HG02970 (cell line): Measurements from ENCODE around the gene ALS2.

ENCODE experiments used
- ATAC-seq: cut with Tn5 transposase; IDR thresholded peaks from one replicate; pipeline ENCODE4 v1.9.1; 2021; ENCODE audit warnings: mild to moderate bottlenecking, moderate library complexity, moderate number of reproducible peaks; ENCODE audit not compliant: unreplicated experiment, low FRiP score

Gene ALS2

DNA sequence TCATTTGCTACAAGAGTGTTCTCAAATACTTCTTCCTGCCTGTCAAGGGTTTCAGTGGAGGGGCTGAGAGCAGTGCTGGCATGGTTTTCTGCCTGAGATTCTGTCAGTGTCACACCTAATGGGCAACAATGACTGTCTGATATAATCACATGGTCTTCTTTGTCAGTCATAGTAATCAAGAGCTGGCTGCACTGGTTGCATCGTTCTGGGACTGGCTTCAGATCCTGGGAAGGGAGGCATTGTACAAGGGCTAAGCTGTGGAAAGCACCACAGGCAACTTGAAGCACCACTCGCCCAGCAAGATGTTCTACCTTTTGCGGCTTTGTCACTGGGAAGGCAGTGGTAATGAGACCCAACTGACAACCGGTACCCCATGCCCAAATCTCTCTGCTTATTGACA, 19.6 kb downstream of the ALS2 start:
- ATAC-seq = no peak

DNA sequence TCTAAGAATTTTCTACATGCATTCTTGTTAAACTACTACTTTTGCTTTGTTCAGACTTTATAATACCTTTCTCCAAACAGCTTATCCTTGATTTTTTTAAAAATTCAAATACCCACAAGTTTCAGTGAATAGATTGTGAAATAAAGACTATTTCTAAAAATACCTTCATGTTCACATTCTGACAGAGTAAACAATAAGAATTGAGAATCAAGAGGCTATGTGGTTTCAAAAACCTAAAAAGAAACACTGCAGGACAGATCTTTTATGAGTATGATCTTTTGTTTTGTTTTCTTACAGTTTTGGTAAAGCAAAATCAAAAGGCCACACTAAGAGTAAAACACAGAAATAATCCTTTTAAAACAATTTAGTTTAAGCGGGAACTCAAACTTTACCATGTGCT, 21.2 kb downstream of the ALS2 start:
- ATAC-seq = no peak

DNA sequence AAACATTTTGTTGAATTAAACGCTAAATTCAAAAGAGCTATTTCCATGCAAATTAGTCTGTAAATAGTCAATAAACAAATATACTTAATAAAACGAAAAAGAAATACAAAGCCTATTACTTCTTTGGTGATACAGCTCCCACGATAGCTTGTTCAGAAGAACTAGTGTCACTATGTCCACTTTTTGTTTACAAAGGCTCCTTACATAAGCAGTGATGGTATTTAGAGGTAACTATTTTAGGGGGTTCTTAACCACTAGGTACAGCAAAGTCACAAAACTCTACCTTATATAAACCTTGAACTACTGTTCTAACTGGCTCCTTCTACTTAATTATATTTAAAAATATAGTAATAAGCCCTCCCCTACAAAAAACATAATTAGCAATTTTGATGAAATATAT, 21.9 kb downstream of the ALS2 start:
- no peak for ATAC-seq

DNA sequence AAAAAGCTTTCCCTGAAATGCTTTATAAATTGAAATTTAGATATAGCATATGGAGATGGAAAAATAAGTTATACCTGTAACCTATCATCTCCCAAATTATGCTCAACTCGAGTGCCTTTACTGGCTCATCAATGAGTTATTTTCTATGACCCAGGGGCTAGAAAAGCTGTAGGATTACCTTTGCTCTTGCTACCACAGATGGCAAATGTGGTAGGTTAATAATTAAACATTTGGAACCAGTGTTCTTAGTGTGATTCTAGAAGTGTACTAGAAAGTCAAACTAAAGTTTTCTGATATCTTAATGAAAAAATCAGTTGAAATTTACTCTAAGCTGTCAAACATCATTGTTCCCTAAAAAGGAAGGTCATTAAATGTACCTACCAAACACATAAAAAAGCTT, 22.5 kb downstream of the ALS2 start:
- no peak for ATAC-seq

DNA sequence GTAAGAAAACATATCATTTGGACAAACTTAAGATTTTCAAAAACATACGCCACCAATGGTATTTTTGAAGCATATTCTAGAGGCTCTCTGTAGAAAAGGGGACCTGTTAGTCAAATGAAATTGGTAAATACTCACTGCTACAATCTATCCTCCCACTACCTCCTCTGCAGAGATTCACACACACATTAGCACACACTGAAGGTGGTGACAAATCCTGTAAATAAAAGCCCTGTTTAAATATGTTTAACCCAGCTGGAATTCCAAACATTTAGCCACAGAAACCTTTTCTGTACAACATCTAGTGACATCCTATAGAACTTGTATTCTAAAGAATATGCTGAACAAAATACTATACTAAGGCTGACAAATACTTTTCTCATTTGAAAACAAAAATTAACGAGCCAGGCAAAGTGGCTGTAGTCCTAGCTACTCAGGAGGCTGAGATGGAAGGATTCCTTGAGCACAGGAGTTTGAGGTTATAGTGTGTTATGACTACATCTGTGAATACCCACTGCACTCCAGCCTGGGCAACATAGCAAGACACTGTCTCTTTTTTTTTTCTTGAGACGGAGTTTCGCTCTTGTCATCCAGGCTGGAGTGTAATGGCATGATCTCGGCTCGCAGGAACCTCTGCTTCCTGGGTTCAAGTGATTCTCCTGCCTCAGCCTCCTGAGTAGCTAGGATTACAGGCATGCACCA, 25.9 kb downstream of the ALS2 start:
- ATAC-seq = no peak

DNA sequence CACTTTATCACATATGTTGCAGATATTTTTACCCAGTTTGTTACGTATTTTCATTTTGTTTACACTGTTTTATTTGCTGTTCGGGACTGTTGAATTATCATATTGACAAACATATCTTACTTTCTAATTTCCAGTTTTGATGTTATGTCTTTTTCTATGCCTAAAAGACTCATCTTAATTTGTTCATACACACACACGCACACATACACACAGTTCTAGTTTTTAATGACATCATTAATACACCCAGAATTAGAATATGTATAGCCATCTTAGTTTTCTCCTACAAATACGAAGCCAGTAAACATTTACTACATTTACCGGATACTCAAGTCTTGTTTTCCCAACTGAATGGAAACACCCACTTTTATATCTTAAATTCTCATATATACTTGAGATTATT, 29.2 kb downstream of the ALS2 start:
- ATAC-seq = no peak

DNA sequence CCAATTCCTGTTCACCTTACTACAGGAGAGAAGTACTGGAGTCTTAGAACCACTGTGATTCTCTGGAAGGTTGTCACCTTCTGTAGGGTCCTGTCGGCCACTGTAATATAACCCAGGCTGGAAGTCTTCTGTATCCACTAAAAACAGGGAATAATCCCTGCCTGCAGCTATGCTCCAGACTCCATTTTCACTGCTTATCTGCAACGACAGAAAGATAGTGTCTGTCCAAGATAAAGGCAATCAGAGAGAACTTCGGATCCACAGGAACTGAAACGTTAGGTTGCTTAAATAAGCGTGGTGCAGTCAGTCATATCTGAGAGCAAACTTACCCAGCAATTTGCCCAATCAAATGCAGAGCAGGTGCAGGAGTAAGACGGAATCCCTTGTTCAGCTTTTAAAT, 34.2 kb downstream of the ALS2 start:
- no peak for ATAC-seq

DNA sequence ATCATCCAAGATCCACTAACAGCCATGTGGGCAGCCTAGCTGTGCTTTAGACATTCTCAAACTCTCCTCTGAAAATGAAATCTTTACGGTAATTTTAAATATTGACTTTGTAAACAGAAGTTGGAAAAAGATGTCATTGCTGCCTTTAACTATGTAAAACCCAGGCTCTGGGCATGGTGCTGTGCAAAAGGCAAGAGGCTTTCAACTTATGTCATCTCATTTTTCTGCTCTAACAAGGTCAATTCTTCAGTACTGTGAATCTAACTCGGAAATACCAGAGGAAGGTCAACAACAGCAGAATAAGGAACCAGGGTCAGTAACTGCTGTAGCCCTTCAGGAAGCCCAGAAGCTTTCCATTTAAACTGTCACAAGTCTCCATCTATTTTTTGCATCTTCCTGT, 45.2 kb downstream of the ALS2 start:
- ATAC-seq = no peak

DNA sequence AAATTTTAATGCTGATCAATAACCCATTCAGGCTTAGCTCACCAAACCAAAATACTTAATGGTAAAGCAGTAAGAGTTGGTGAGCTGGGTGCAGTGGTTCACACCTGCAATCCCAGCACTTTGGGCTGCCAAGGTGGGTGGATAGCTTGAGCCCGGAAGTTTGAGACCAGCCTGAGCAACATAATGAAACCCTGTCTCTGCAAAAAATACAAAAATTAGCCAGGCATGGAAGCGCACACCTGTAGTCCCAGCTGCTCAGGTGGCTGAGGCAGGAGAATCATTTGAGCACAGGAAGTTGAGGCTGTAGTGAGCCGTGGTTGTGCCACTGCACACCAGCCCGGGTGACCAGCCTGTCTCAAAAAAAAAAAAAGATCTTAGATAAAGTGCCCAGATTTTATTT, 46.6 kb downstream of the ALS2 start:
- no peak for ATAC-seq

DNA sequence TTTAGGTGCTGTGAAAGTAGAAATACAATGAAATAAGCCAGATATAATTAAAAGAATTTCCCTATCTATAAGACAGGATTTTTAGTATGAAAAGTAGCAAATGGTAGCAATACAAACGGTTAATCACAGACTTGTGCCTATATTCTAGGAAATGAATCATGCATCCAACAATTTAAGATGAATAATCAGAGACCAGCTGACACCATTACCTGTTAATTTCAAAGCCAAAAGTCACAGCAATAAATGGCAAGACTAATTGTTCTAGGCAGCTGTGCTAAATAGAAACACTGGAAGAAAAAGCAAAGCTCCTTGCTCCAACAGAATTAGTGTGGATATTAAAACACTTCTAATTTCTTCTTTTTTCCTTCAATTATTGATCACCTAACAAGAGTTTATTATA, 47.2 kb downstream of the ALS2 start:
- no peak for ATAC-seq

DNA sequence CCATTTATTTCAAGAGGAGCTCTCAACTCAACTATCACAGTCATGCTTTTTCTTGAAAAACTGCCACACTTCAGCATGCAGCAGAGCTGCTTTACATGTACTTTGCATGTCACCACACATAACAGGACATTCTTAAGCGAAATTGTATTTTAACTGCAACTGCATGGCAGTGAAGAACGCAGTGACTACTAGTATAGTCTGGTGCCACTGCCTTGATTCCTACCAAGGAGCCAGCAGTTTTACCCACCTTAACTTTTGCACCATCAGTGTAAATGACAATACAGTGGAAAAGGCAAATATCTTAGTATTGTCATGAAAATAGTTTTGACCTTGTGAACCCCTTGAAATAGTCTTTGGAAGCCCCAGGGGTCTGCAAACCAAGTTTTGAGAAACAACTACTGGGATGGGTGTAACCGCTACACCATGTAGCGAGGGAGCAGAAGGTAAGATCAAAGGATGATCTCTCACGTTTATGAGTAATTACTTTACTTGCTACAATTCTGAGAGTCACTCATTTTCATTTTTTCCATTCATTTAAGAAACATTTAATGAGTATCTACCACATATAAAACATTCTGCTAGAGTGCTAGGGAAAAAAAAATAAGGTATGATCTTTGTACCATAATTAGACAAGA, 50.0 kb downstream of the ALS2 start:
- ATAC-seq = no peak

DNA sequence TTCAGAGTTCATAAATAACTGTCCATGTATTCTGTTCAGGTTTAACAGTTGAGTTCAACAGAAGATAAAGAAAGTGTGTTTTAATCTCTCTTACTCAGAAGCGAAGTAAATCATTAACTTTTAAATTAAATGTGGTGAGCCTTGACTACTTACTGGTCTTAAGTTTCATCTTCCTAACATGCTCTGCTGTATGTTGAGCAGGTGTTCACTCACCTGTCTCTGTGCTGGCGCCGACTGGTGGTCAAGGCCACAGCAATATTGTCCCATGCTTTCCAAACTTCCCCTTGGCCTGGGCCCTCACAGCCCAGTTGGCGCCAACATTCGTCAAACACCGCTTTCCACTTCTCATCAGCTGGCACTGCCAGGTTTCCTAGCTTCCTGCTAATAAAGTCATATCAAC, 65.3 kb downstream of the ALS2 start:
- ATAC-seq = no peak

DNA sequence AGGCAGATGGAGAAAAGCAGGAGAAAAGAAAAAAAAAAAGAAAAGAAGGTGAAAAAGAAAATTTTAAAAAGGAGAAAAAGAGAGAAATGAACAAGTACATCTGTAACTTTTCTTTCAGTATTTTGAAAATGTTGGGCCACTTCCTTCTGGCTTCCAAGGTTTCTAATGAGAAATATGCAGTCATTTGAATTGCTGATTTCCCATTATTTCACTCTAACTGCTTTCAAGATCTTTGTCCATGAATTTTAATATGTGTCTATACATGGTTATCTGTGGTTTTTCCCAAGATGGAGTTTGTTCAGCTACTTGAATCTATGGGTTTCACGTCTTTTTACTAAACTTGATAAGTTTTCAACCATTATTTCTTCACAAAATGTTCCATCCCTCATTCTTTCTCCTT, 68.0 kb downstream of the ALS2 start:
- ATAC-seq = no peak

DNA sequence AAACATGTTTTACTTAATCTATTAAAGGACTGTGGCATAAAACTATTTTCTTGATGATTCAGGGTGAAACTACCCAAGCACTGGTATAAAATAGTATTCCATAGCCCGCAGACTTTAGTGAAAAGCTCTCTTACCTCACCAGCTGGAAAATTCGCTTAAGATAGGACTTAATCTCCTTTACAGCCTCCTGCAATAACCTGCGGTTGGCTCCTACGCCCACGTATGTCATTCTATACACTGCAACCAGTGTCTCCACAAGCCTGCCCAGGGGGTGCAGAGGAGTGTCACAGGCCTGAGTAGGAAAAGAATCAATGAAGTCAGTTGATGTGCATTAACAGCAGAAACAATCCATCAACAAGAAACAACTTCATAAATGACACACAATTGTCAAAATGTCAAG, 71.0 kb downstream of the ALS2 start:
- no peak for ATAC-seq

DNA sequence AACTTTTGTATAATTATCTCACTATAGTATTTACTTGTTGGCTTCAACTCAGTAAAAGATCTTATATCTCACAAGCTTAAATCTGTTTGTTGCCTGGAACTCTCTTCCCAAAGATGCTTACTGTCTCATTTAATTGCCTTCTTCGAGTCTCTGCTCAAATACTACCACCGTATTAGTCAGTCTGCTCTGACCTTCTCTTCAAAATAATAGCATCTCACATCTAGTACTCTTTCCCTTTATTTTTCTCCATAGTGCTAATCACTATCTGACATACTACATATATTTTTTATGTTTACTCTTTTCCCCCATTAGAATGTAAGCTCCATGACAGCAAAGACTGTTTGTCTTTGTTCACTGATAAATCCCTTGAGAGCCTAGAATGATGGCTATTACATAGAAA, 71.7 kb downstream of the ALS2 start:
- ATAC-seq = no peak

DNA sequence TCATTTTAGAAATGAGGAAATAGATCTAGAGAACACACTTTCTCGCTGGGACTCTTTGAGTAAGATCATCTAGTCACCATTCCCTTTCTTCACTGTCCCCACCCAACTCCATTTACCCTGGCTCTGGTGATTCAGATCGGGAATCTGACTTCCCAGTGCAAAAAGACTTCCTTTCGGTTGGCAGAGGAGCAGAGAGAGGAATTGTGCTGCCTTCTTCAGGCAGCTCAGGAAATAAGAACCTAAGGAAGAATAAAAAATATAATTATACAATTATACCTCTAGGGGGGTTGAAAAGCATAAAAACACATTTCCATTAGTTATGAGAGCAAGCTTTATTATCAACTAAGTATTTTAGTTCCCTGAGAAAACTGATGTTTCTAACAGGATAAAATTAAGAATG, 73.0 kb downstream of the ALS2 start:
- no peak for ATAC-seq

DNA sequence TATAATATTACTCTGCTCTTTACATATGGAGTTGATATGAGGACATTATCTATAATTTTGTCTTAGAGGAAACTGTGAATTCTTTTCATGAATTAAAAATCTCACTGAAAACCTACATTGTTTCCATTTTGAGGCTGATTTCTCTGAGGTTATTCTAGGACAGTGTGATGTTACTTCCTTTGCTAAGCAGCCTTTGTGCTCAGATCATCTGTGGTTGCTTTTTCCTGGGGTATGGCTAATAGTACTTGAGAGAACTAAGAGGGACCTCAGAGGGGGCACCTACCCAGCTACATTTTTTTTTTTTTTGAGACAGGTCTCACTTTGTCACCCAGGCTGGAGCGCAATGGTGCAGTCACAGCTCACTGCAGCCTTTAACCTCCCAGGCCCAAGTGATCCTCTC, 73.6 kb downstream of the ALS2 start:
- ATAC-seq = no peak

DNA sequence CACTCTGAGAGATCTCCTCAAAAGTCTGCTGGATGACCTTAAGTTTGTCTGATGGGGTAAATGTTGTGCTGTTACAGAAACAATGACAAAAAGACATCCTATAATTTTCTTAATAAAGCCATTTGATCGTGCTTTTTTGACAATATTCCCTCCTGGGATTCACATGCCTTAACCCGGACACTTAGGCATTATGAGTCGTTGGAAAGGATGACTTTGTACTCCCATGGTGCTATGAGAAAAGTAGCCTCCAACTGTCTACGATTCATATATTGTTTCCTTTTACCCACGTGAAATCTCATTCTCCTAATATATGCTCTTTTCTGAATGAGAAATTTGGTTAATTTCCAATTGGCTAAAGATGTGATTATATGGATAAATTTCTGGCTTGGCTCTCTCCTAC, 76.2 kb downstream of the ALS2 start:
- ATAC-seq = no peak

DNA sequence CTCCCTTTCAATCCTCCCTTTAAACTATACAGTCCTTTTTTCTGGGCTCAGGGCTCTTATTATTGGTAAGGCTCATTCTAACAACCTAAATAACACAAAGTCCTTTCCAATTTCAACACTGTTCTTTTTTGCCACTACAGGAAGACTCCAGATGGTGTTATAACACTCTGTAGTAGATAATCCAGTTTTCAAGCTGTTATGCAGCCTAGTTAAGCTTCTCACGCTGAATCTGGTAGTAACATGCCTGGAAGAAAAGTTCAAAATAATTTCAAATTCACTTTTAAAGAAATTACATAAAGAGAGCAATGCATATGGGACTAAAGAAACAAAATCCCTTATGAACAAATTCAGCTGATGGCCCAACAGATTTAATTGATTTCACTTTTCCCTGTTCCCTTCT, 79.1 kb downstream of the ALS2 start:
- ATAC-seq = no peak

DNA sequence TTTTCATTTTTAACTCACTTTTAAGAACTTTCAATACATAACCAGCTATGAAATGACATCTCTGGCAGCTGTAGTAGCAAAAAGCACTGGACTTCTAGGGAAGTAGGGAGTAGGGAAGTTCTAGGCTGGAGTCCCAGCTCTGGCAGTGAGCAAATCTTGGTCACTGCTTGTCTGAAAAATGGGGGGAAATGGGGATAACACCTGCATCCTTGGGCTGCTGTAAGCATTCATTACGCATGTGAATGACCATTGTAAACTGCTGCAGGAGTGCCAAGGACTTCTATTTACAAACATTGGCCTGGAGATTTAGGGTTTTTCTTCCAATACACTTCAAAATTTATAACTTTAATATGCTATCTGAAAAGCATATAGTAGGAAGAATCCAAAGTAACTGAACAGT, 81.3 kb downstream of the ALS2 start:
- ATAC-seq = no peak

DNA sequence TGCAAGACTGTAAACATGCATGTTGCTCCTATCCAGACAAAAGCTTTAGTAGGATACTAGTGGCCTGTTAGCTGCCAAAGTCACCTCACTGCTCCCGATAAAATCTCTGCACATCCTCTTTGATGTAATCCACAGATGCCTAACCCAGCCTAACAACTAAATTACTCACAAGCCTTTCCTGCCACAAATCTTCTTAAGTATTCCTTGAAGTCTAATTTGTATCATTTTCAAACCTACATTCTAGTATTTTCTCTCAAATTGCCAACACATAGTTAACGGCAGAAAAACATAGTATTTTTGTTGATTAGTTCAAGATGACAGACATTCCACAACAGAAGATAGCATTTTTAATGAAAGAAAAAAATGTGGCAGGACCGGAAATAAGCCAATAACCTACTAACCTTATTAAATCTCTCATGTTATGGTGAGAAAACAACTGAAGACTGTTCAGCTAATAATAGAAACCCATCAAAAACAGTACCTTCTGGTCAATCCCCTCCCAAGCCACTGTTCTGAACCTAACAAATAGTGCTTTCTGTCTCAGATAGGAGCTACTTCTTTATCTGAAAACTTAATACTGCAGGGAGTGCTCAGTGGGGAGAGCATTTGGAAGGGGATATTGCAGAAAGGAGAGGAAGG, 82.0 kb downstream of the ALS2 start, which contains the start of gene MPP4:
TSS of gene MPP4 (minus strand) at position 57 of the 639 bp plus-strand sequence. CDS start 4,690 bp downstream, outside the sequence.
- no peak for ATAC-seq

DNA sequence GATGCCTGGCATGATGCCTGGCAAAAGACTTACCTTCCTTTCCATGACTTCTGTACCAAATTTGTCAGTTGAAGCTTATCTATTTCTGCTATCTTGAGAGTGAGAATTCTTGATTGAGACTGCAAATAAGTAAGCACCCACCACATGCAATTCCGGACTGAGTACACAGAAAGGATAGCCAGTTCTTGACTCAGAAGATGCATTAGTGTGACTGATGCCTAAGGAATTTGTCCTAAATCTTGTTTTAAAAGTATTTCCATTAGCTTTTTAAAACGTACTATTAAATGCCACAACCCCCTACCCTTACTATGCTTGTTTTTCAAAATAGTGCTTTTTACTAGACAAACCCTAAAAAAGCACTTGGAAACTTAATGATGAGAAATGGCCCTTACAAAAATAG, 82.8 kb downstream of the ALS2 start:
- ATAC-seq = no peak
